Fibroblast of gingiva (primary cell): ENCODE measurements around the gene EMSY.

Experiments
- DNase-seq: peaks from one replicate; pipeline ENCODE4 v3.0.0-alpha.2; 2011; ENCODE audit warnings: low read depth

EMSY gene

GRCh38 chr11:76596652-76597051 is 151.8 kb downstream of the EMSY start:
- DNase-seq: no peak

- DNase-seq: no peak
These were observed 153.0 kb downstream of the EMSY start for GRCh38 chr11:76597533-76598425.

GRCh38 chr11:76598426-76598839 is 153.6 kb downstream of the EMSY start:
- DNase-seq: peak; percentile 57

GRCh38 chr11:76599041-76600013 is 154.5 kb downstream of the EMSY start:
- no peak for DNase-seq

GRCh38 chr11:76600124-76600655 is 155.4 kb downstream of the EMSY start:
- no peak for DNase-seq

GRCh38 chr11:76601272-76601671 is 156.5 kb downstream of the EMSY start:
- no peak for DNase-seq

GRCh38 chr11:76601724-76602123 is 156.9 kb downstream of the EMSY start:
- DNase-seq: no peak

- DNase-seq: peak; percentile 47
These were observed 157.6 kb downstream of the EMSY start for GRCh38 chr11:76602431-76602861.
